Rectal smooth muscle tissue (tissue), 1 donor: ENCODE measurements around the gene MAOB.

Experiments
- H3K27ac ChIP-seq: one replicate; pipeline ENCODE4 v1.7.0; 2013; ENCODE audit warnings: low read depth, low read length, inconsistent platforms
- H3K27me3 ChIP-seq: one replicate; pipeline ENCODE4 v1.7.0; 2013; ENCODE audit warnings: low read length; ENCODE audit not compliant: control insufficient read depth, insufficient read depth
- H3K36me3 ChIP-seq: one replicate; pipeline ENCODE4 v1.7.0; 2013; ENCODE audit warnings: low read length; ENCODE audit not compliant: control insufficient read depth, insufficient read depth
- H3K4me1 ChIP-seq: one replicate; pipeline ENCODE4 v1.7.0; 2013; ENCODE audit warnings: low read length; ENCODE audit not compliant: control insufficient read depth, insufficient read depth
- H3K4me3 ChIP-seq: one replicate; pipeline ENCODE4 v1.7.0; 2013; ENCODE audit warnings: low read length
- H3K9ac ChIP-seq: one replicate; pipeline ENCODE4 v1.7.0; 2013; ENCODE audit warnings: low read length

Gene MAOB

DNA sequence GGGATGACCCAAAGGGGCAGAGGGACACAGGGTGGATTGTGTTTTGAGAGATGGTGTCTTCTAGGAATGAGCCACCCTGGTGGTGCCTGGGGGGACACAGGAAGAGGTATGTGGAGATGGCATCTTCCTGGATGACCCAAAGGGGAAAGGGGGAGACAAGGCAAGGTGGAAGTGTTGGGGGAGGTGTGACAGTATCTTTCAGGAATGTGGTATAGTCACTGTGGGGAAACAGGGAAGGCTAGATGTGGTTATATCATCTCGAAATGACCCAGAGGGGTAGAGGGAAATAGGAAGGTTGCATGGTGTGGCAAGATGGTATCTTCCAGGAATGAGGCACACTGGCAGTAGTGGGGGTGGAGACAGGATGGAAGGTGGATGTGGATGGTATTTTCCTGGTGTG is 163.3 kb downstream of the MAOB start:
- no peak overlapping the region for H3K4me3 ChIP-seq
- H3K4me1 ChIP-seq, result no peaks in the 10 kb centered on the region
- H3K27ac ChIP-seq, result no peak overlapping the region
- no peaks in the 10 kb centered on the region for H3K36me3 ChIP-seq
- H3K9ac ChIP-seq, result no peak overlapping the region
- no peaks in the 10 kb centered on the region for H3K27me3 ChIP-seq

DNA sequence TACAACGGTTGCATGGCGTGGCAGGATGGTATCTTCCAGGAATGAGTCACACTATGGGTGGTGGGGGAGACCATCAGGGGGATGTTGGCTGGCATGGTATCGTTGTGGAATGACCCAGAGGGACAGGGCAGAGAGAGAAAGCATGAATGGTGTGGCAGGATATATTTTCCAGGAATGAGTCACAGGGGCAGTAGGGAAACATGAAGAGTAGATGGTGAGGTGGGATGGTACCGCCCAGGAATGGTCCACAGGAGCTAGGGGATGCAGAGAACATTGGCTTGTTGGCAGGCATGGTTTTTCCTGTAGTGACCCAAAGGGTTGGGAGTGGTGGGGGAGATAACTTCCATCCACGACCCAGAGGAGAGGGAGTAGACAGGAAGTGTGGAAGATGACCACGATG is 163.7 kb downstream of the MAOB start:
- Histone ChIP-seq H3K4me3 (no peak overlapping the region), H3K27ac (no peak overlapping the region), H3K36me3 (no peaks in the 10 kb centered on the region), H3K9ac (no peak overlapping the region), H3K27me3 (no peaks in the 10 kb centered on the region), H3K4me1 (no peaks in the 10 kb centered on the region)

- no peaks in the 10 kb centered on the region for H3K36me3 ChIP-seq
- H3K27ac ChIP-seq, result no peak overlapping the region
- no peaks in the 10 kb centered on the region for H3K4me1 ChIP-seq
- no peaks in the 10 kb centered on the region for H3K27me3 ChIP-seq
- no peak overlapping the region for H3K4me3 ChIP-seq
- H3K9ac ChIP-seq, result no peak overlapping the region
These were observed 164.2 kb downstream of the MAOB start for GRCh38 chrX:43718081-43718480.

- H3K4me1 ChIP-seq, result no peaks in the 10 kb centered on the region
- H3K27me3 ChIP-seq, result no peaks in the 10 kb centered on the region
- no peak overlapping the region for H3K27ac ChIP-seq
- H3K9ac ChIP-seq, result no peak overlapping the region
- H3K4me3 ChIP-seq, result no peak overlapping the region
- H3K36me3 ChIP-seq, result no peaks in the 10 kb centered on the region
These were observed 165.1 kb downstream of the MAOB start for GRCh38 chrX:43717161-43717560.

DNA sequence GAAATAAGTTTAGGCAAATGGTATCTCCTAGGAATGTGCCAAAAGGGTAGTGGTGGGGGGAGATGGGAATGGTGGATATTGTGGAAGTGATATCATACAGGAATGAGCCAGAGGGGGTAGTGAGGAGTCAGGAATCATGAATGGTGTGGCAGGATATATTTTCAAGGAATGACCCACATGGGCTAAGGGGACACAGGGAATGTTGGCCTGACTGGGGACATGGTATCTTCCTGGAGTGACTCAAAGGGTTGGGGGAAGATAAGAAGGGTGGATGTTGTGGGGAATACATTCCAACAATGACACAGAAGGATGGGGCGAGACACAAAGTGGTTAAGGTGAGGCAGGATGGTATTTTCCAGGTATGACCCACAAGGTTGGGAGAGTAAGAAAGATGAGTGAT is 165.6 kb downstream of the MAOB start:
- no peak overlapping the region for H3K9ac ChIP-seq
- H3K4me1 ChIP-seq, result no peaks in the 10 kb centered on the region
- H3K36me3 ChIP-seq, result no peaks in the 10 kb centered on the region
- no peak overlapping the region for H3K27ac ChIP-seq
- no peak overlapping the region for H3K4me3 ChIP-seq
- H3K27me3 ChIP-seq, result no peaks in the 10 kb centered on the region
